NCI-H446 treated with DMSO at 0.1 percent for 48 hours (cell line): ENCODE results near the gene KLHL5.

Experiments
- DNase-seq: peaks from one replicate; lab custom pipeline; 2025; lab: John Stamatoyannopoulos, UW

KLHL5 gene

GRCh38 chr4:39044364-39044955 lies 17.6 kb upstream of the KLHL5 start:
- DNase-seq: peak; percentile 18

- DNase-seq: no peak
Measured at GRCh38 chr4:39044956-39045826, 16.8 kb upstream of the KLHL5 start.

GRCh38 chr4:39045827-39046221 lies 16.2 kb upstream of the KLHL5 start:
- DNase-seq: no peak

- DNase-seq: no peak
Measured at GRCh38 chr4:39046249-39046648, 15.8 kb upstream of the KLHL5 start.

- DNase-seq: no peak
Measured at GRCh38 chr4:39047681-39048080, 14.4 kb upstream of the KLHL5 start.

GRCh38 chr4:39048311-39048710 lies 13.7 kb upstream of the KLHL5 start:
- DNase-seq: no peak

- no peak for DNase-seq
Measured at GRCh38 chr4:39050590-39050989, 11.4 kb upstream of the KLHL5 start.

GRCh38 chr4:39051492-39051891 lies 10.5 kb upstream of the KLHL5 start:
- DNase-seq: no peak

GRCh38 chr4:39053983-39054382 lies 8.0 kb upstream of the KLHL5 start:
- DNase-seq: no peak

- no peak for DNase-seq
Measured at GRCh38 chr4:39054497-39054896, 7.5 kb upstream of the KLHL5 start.

- no peak for DNase-seq
Measured at GRCh38 chr4:39056023-39056422, 6.0 kb upstream of the KLHL5 start.

- no peak for DNase-seq
Measured at GRCh38 chr4:39061457-39061856, 575 bp upstream of the KLHL5 start.

- DNase-seq: no peak
Measured at GRCh38 chr4:39062770-39063097, 702 bp downstream of the KLHL5 start.

GRCh38 chr4:39063430-39063829 lies 1.4 kb downstream of the KLHL5 start:
- no peak for DNase-seq

GRCh38 chr4:39066371-39066770 lies 4.3 kb downstream of the KLHL5 start:
- no peak for DNase-seq

GRCh38 chr4:39067031-39067430 lies 5.0 kb downstream of the KLHL5 start:
- DNase-seq: no peak

GRCh38 chr4:39067451-39067850 lies 5.4 kb downstream of the KLHL5 start:
- no peak for DNase-seq

GRCh38 chr4:39068907-39069306 lies 6.9 kb downstream of the KLHL5 start:
- DNase-seq: no peak

- DNase-seq: no peak
Measured at GRCh38 chr4:39078829-39079228, 16.8 kb downstream of the KLHL5 start.

- DNase-seq: no peak
Measured at GRCh38 chr4:39083164-39083563, 21.1 kb downstream of the KLHL5 start.

- DNase-seq: no peak
Measured at GRCh38 chr4:39085891-39086290, 23.9 kb downstream of the KLHL5 start.

GRCh38 chr4:39096847-39097246 lies 34.8 kb downstream of the KLHL5 start:
- DNase-seq: no peak

- no peak for DNase-seq
Measured at GRCh38 chr4:39097290-39097689, 35.3 kb downstream of the KLHL5 start.

GRCh38 chr4:39102297-39102696 lies 40.3 kb downstream of the KLHL5 start:
- no peak for DNase-seq
